Measurements from ENCODE around the gene PIPOX.

- TF ChIP-seq SP1 (IDR thresholded peaks at IDR 0.05; ENCODE audit: low read depth, low read length) (no peak), CTCF (IDR thresholded peaks at IDR 0.05; ENCODE audit: control extremely low read depth in 1 of 3, insufficient read depth in 1 of 3, low read depth in 1 of 3, low read length in 3 of 3) (no peak), ASH2L (IDR thresholded peaks at IDR 0.05; ENCODE audit: low read length) (no peak), TCF12 (IDR thresholded peaks at IDR 0.05; ENCODE audit: low read depth, low read length) (no peak), RBBP5 (IDR thresholded peaks at IDR 0.05; ENCODE audit: borderline replicate concordance, low read depth, low read length) (no peak), RAD21 (IDR thresholded peaks at IDR 0.05 in 1 of 2, conservative IDR thresholded peaks at IDR 0.05 in 1 of 2; ENCODE audit: low read depth in 2 of 2, low read length in 2 of 2) (no peak), POLR2A (IDR thresholded peaks at IDR 0.05; ENCODE audit: control extremely low read depth in 1 of 2, low read depth in 2 of 2, low read length in 2 of 2) (no peak), EP300 (IDR thresholded peaks at IDR 0.05; ENCODE audit: borderline replicate concordance in 1 of 2, low read depth in 2 of 2, low read length in 2 of 2) (no peak), CEBPB (IDR thresholded peaks at IDR 0.05; ENCODE audit: low read depth, low read length) (no peak), PHF8 (conservative IDR thresholded peaks at IDR 0.05; ENCODE audit: low read depth, low read length) (no peak), SIX5 (IDR thresholded peaks at IDR 0.05; ENCODE audit: low read depth, low read length) (no peak), USF2 (IDR thresholded peaks at IDR 0.05; ENCODE audit: low read length) (no peak), SRF (IDR thresholded peaks at IDR 0.05; ENCODE audit: low read depth, low read length) (no peak), ATF3 (IDR thresholded peaks at IDR 0.05; ENCODE audit: insufficient read depth, low read depth, low read length) (no peak)
Measured at GRCh38 chr17:29060475-29060874, 17.5 kb downstream of the PIPOX start.
